Uterus (tissue), 4 donors: ENCODE measurements around the gene TSPAN18. TPM values are rescaled to one million over a fixed set of nuclear protein-coding genes. Genes with fewer than 3 reads are reported as not detected.

Experiments used
- DNase-seq, 2 donors: peaks; one replicate each; pipeline ENCODE4 v3.0.0-alpha.2; 2019 to 2020
- H3K27ac ChIP-seq, 2 donors: fragments of 200-600 bp; sonication (generic); 1 replicate in 1 of 2; 2 replicates in 1 of 2; pipeline ENCODE4 v1.5.1; 2016 to 2018
- H3K27me3 ChIP-seq, 2 donors: fragments of 200-600 bp; sonication (generic); one replicate each; pipeline ENCODE4 v1.5.1; 2018 to 2019; ENCODE audit warnings: control low read depth in 1 of 2
- H3K36me3 ChIP-seq, 2 donors: fragments of 200-600 bp; sonication (generic); one replicate each; pipeline ENCODE4 v1.5.1; 2019; ENCODE audit warnings: control low read depth in 1 of 2
- H3K4me1 ChIP-seq, 2 donors: fragments of 200-600 bp; sonication (generic); one replicate each; pipeline ENCODE4 v1.5.1; 2018 to 2019; ENCODE audit warnings: control low read depth in 1 of 2
- H3K4me3 ChIP-seq, 2 donors: fragments of 200-600 bp; sonication (generic); 1 replicate in 1 of 2; 2 replicates in 1 of 2; pipeline ENCODE4 v1.5.1; 2018 to 2019; ENCODE audit warnings: mild to moderate bottlenecking in 1 of 2
- H3K9me3 ChIP-seq, 2 donors: fragments of 200-600 bp; sonication (generic); one replicate each; pipeline ENCODE4 v1.5.1; 2019; ENCODE audit warnings: control low read depth in 1 of 2
- CTCF ChIP-seq, 4 experiments: fragments of 200-600 bp in 2 of 4; fragments of 450-650 bp in 2 of 4; sonication (generic) in 2 of 4; IDR thresholded peaks; one replicate each; pipeline ENCODE4 v1.5.1; 2016 to 2019; ENCODE audit warnings: antibody characterized with exemption in 4 of 4, mild to moderate bottlenecking in 2 of 4, moderate library complexity in 1 of 4
- POLR2A ChIP-seq, 2 donors: fragments of 450-650 bp; IDR thresholded peaks; one replicate each; pipeline ENCODE4 v1.6.1; 2016; ENCODE audit warnings: antibody characterized with exemption in 2 of 2, mild to moderate bottlenecking in 1 of 2, moderate library complexity in 1 of 2
- intact Hi-C: fragments of 100-400 bp; cut with DNase I; formaldehyde crosslinking; loops from one replicate; pipeline ENCODE4 v1.15.1; 2023; ENCODE audit warnings: low total_unique reads
- total RNA-seq, 4 donors: library from RNA; depleted of rRNA in 3 of 4; stranded (reverse); fragments of >200 nt in 3 of 4; gene quantifications; one replicate each; pipeline versions ENCODE4 v1.1.0 to v1.2.4, GENCODE V29; 2014 to 2023
- donor health status: DM: yes; HTN: yes; CAD: no.

The TSPAN18 gene
- total RNA-seq, 4 donors from 2014 or later, result 1.2 to 117 (median 20.1) TPM

- Histone ChIP-seq H3K27me3 (no peaks in the 10 kb centered on the region), H3K4me3 (no peak overlapping the region), H3K27ac (no peak overlapping the region), H3K36me3 (no peaks in the 10 kb centered on the region), H3K9me3 (no peaks in the 10 kb centered on the region), H3K4me1 (no peaks in the 10 kb centered on the region)
- intact Hi-C loops, result no loop called here
- TF ChIP-seq CTCF (IDR thresholded peaks at IDR 0.05), result no peak
- TF ChIP-seq POLR2A (IDR thresholded peaks at IDR 0.05), result no peak
- DNase-seq, result no peak
Observed at GRCh38 chr11:44822369-44822768, 95.6 kb downstream of the TSPAN18 start.

DNA sequence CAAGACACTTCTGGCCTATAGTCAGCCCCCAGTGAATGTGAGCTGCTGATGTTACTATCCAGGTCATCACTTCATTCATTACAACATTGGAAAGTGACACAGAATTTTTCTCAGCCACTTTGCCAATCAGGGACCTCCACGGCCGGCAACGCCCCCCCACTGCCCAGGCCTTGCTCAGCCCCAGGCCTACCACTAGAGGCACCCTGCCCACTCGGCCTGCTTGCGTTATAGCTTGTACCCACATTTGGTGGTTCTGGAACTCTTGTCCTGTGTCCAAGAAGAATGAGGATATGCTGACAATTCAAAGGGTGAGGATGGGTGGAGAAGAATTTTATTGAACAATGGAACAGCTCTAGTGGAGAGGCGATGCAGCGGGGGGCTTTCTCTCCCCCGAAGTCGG lies 96.2 kb downstream of the TSPAN18 start:
- TF ChIP-seq CTCF (IDR thresholded peaks at IDR 0.05) (no peak), POLR2A (IDR thresholded peaks at IDR 0.05) (no peak)
- Histone ChIP-seq H3K4me3 (no peak overlapping the region), H3K27ac (no peak overlapping the region), H3K36me3 (no peaks in the 10 kb centered on the region), H3K9me3 (no peaks in the 10 kb centered on the region), H3K27me3 (no peaks in the 10 kb centered on the region), H3K4me1 (no peaks in the 10 kb centered on the region)
- no peak for DNase-seq
- intact Hi-C loops, result no loop called here

- H3K27ac ChIP-seq, result peak overlapping the region in 1 of 2 donors; percentile 52
- no peaks in the 10 kb centered on the region for H3K9me3 ChIP-seq
- H3K36me3 ChIP-seq, result no peaks in the 10 kb centered on the region
- H3K27me3 ChIP-seq, result no peaks in the 10 kb centered on the region
- TF ChIP-seq CTCF (IDR thresholded peaks at IDR 0.05) (no peak), POLR2A (IDR thresholded peaks at IDR 0.05) (no peak)
- intact Hi-C loops, result no loop called here
- no peak overlapping the region for H3K4me3 ChIP-seq
- no peak for DNase-seq
- no peaks in the 10 kb centered on the region for H3K4me1 ChIP-seq
Observed at GRCh38 chr11:44823868-44824267, 97.1 kb downstream of the TSPAN18 start.

- Histone ChIP-seq H3K4me3 (no peak overlapping the region), H3K4me1 (no peaks in the 10 kb centered on the region), H3K9me3 (no peaks in the 10 kb centered on the region), H3K27ac (peak overlapping the region in 1 of 2 donors; percentile 52), H3K27me3 (no peaks in the 10 kb centered on the region), H3K36me3 (no peaks in the 10 kb centered on the region)
- TF ChIP-seq POLR2A (IDR thresholded peaks at IDR 0.05) (no peak), CTCF (IDR thresholded peaks at IDR 0.05) (no peak)
- DNase-seq, result no peak
- intact Hi-C loops, result no loop called here
Observed at GRCh38 chr11:44824300-44824704, 97.5 kb downstream of the TSPAN18 start.

GRCh38 chr11:44825058-44825785 lies 98.5 kb downstream of the TSPAN18 start:
- no peak overlapping the region for H3K4me3 ChIP-seq
- H3K27ac ChIP-seq, result peak overlapping the region; percentile 17 to 52
- no peak for DNase-seq
- no peak for TF ChIP-seq POLR2A (IDR thresholded peaks at IDR 0.05)
- TF ChIP-seq CTCF (IDR thresholded peaks at IDR 0.05), result no peak
- no peaks in the 10 kb centered on the region for H3K9me3 ChIP-seq
- no peaks in the 10 kb centered on the region for H3K4me1 ChIP-seq
- intact Hi-C loops, result no loop called here
- no peaks in the 10 kb centered on the region for H3K27me3 ChIP-seq
- H3K36me3 ChIP-seq, result no peaks in the 10 kb centered on the region
